ENCODE data around the gene TWF1.
"Not testable (repeated sequence)": the region's sequence is repeated elsewhere in the genome, so short reads cannot be mapped to it uniquely, and the experiment has no call there.

TWF1 gene

GRCh38 chr12:43805149-43805859, 813 bp downstream of the TWF1 start:
- DNase-seq (ENCODE audit: low spot score), result peak; percentile 34

GRCh38 chr12:43797561-43798217, 8.4 kb downstream of the TWF1 start:
- DNase-seq (ENCODE audit: low spot score), result no peak

GRCh38 chr12:43795716-43796280, 10.3 kb downstream of the TWF1 start:
- DNase-seq (ENCODE audit: low spot score), result no peak

- no peak for DNase-seq (ENCODE audit: low spot score)
Measured at GRCh38 chr12:43789941-43790340, 16.2 kb downstream of the TWF1 start.

- no peak for DNase-seq (ENCODE audit: low spot score)
Measured at GRCh38 chr12:43786899-43787693, 19.0 kb downstream of the TWF1 start.

GRCh38 chr12:43776498-43776897, 29.6 kb downstream of the TWF1 start:
- DNase-seq (ENCODE audit: low spot score), result peak; percentile 28

- DNase-seq (ENCODE audit: low spot score), result no peak
Measured at GRCh38 chr12:43766291-43766690, 39.8 kb downstream of the TWF1 start.

- DNase-seq (ENCODE audit: low spot score), result no peak
Measured at GRCh38 chr12:43764528-43764927, 41.6 kb downstream of the TWF1 start.

- no peak for DNase-seq (ENCODE audit: low spot score)
Measured at GRCh38 chr12:43763769-43764168, 42.3 kb downstream of the TWF1 start.

- no peak for DNase-seq (ENCODE audit: low spot score)
Measured at GRCh38 chr12:43762596-43762995, 43.5 kb downstream of the TWF1 start.

- no peak for DNase-seq (ENCODE audit: low spot score)
Measured at GRCh38 chr12:43761500-43761899, 44.6 kb downstream of the TWF1 start.

- no peak for DNase-seq (ENCODE audit: low spot score)
Measured at GRCh38 chr12:43760396-43760795, 45.7 kb downstream of the TWF1 start.

- peak; percentile 99 for DNase-seq (ENCODE audit: low spot score)
Measured at GRCh38 chr12:43758728-43759563, 47.2 kb downstream of the TWF1 start, which contains the start of the genes IRAK4 and PUS7L. TSS of gene IRAK4 (plus strand) at chr12:43758951. CDS start at chr12:43768112, 9,161 bp downstream. TSS of gene PUS7L (minus strand) at chr12:43758790. CDS start at chr12:43755245, 3,545 bp downstream.

GRCh38 chr12:43758247-43758727, 47.8 kb downstream of the TWF1 start:
- DNase-seq (ENCODE audit: low spot score), result peak; percentile 58

GRCh38 chr12:43754015-43754414, 52.1 kb downstream of the TWF1 start:
- DNase-seq (ENCODE audit: low spot score), result no peak

- not testable (repeated sequence) for DNase-seq (ENCODE audit: low spot score)
Measured at GRCh38 chr12:43751360-43751759, 54.8 kb downstream of the TWF1 start.

GRCh38 chr12:43750814-43751213, 55.3 kb downstream of the TWF1 start:
- DNase-seq (ENCODE audit: low spot score), result no peak

- DNase-seq (ENCODE audit: low spot score), result no peak
Measured at GRCh38 chr12:43749016-43749415, 57.1 kb downstream of the TWF1 start.

GRCh38 chr12:43744826-43745225, 61.3 kb downstream of the TWF1 start:
- DNase-seq (ENCODE audit: low spot score), result no peak
